Bronchus fibroblast of lung (primary cell): ENCODE results near the gene MDFIC. TPM values are rescaled to one million over a fixed set of nuclear protein-coding genes. Genes with fewer than 3 reads are reported as not detected.

Experiments
- total RNA-seq: library from RNA; depleted of rRNA; stranded (reverse); fragments of >200 nt; gene quantifications from 2 replicates; pipeline ENCODE4 v1.2.3, GENCODE V29; 2015

Gene MDFIC
- total RNA-seq = 23.6 and 27.2 TPM in 2 replicates

GRCh38 chr7:114922026-114922651 lies at the start of gene MDFIC:
TSS of gene MDFIC (plus strand) at chr7:114922094. CDS start at chr7:114923034, 940 bp downstream.

